GM12878 (cell line): ENCODE data around the gene NCBP3.

Source experiments
- CHD1 ChIP-seq: IDR thresholded peaks from 2 replicates; pipeline ENCODE4 v1.6.1; 2012; ENCODE audit warnings: low read depth, low read length, improper control_type of control experiment
- EP300 ChIP-seq, 2 experiments: fragments of 150-350 bp in 1 of 2; IDR thresholded peaks; 2 replicates each; pipeline ENCODE4 v1.6.1; 2011 to 2012; ENCODE audit warnings: low read depth in 2 of 2, low read length in 2 of 2, borderline replicate concordance in 1 of 2, improper control_type of control experiment in 1 of 2, inconsistent platforms in 1 of 2; ENCODE audit not compliant: control insufficient read depth in 1 of 2
- NFIC ChIP-seq: IDR thresholded peaks from 2 replicates; pipeline ENCODE4 v1.6.1; 2012; ENCODE audit warnings: low read depth, mild to moderate bottlenecking, inconsistent platforms, low read length, moderate library complexity
- PAX5 ChIP-seq: IDR thresholded peaks from 2 replicates; pipeline ENCODE4 v1.6.1; 2011; ENCODE audit warnings: low read depth, low read length, borderline replicate concordance
- RAD21 ChIP-seq: IDR thresholded peaks from 2 replicates; pipeline ENCODE4 v1.6.1; 2011; ENCODE audit warnings: mild to moderate bottlenecking, low read depth, low read length, moderate library complexity; ENCODE audit not compliant: insufficient read depth
- TF ChIP-seq, protein P1 (sequence below), 3 experiments: IDR thresholded peaks in 2 of 3; conservative IDR thresholded peaks in 1 of 3; 2 replicates each; pipeline ENCODE4 v1.5.1; 2011; ENCODE audit warnings: low read depth in 3 of 3, low read length in 3 of 3, mild to moderate bottlenecking in 3 of 3, control low read depth in 2 of 3, moderate library complexity in 2 of 3, inconsistent platforms in 1 of 3, mixed read lengths in 1 of 3; ENCODE audit not compliant: control insufficient read depth in 2 of 3, insufficient read depth in 1 of 3; ENCODE audit errors: extremely low read depth in 1 of 3
- TF ChIP-seq, protein P2 (sequence below): IDR thresholded peaks from 2 replicates; pipeline ENCODE4 v1.6.1; 2012; ENCODE audit warnings: low read depth, low read length, improper control_type of control experiment
- TF ChIP-seq, protein P3 (sequence below): IDR thresholded peaks from 2 replicates; pipeline ENCODE4 v1.6.1; 2011; ENCODE audit warnings: low read depth, low read length, improper control_type of control experiment, borderline replicate concordance

DNA sequence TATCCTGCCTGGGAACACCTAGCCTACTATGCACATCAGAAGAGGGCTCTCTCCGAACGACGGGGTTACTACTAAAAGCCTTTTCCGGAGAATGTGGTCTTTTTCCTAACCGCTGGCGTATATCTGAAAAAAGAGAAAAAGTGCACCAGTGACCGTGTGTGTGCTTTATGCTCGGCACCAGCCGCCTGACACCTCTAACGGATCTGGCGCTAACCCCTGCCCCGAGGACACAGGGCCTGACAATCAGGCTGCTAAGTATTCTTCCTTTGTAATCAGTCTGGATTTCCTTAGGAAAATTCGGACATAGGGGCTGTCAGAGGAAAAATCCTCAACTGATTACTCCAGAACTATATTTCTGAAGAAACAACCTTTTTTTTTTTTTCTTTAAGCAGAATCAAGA, 31.7 kb downstream of the NCBP3 start:
- no peak for TF ChIP-seq PAX5
- no peak for TF ChIP-seq NFIC
- TF ChIP-seq EP300 (IDR thresholded peaks at IDR 0.05; ENCODE audit: borderline replicate concordance in 1 of 2, control insufficient read depth in 1 of 2, low read depth in 2 of 2, low read length in 2 of 2): no peak
- TF ChIP-seq, protein P1, sequence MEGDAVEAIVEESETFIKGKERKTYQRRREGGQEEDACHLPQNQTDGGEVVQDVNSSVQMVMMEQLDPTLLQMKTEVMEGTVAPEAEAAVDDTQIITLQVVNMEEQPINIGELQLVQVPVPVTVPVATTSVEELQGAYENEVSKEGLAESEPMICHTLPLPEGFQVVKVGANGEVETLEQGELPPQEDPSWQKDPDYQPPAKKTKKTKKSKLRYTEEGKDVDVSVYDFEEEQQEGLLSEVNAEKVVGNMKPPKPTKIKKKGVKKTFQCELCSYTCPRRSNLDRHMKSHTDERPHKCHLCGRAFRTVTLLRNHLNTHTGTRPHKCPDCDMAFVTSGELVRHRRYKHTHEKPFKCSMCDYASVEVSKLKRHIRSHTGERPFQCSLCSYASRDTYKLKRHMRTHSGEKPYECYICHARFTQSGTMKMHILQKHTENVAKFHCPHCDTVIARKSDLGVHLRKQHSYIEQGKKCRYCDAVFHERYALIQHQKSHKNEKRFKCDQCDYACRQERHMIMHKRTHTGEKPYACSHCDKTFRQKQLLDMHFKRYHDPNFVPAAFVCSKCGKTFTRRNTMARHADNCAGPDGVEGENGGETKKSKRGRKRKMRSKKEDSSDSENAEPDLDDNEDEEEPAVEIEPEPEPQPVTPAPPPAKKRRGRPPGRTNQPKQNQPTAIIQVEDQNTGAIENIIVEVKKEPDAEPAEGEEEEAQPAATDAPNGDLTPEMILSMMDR (IDR thresholded peaks at IDR 0.05 in 2 of 3, conservative IDR thresholded peaks at IDR 0.05 in 1 of 3; ENCODE audit: control insufficient read depth in 2 of 3, extremely low read depth in 1 of 3, insufficient read depth in 1 of 3, low read depth in 3 of 3, low read length in 3 of 3): no peak
- TF ChIP-seq, protein P2, sequence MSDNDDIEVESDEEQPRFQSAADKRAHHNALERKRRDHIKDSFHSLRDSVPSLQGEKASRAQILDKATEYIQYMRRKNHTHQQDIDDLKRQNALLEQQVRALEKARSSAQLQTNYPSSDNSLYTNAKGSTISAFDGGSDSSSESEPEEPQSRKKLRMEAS: no peak
- TF ChIP-seq, protein P3, sequence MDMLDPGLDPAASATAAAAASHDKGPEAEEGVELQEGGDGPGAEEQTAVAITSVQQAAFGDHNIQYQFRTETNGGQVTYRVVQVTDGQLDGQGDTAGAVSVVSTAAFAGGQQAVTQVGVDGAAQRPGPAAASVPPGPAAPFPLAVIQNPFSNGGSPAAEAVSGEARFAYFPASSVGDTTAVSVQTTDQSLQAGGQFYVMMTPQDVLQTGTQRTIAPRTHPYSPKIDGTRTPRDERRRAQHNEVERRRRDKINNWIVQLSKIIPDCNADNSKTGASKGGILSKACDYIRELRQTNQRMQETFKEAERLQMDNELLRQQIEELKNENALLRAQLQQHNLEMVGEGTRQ: no peak
- no peak for TF ChIP-seq RAD21
- TF ChIP-seq CHD1: no peak
